Activated T-cell treated with anti-CD3 and anti-CD28 coated beads, Interleukin-2, amount 50 U/mL, for 72 hours (primary cell): ENCODE measurements around the gene SAMD3. TPM values are rescaled to one million over a fixed set of nuclear protein-coding genes. Genes with fewer than 3 reads are reported as not detected.
"Not testable (repeated sequence)": the region's sequence is repeated elsewhere in the genome, so short reads cannot be mapped to it uniquely, and the experiment has no call there.

Source experiments
- ATAC-seq, 2 donors: fragments of 150-1000 bp; cut with Tn5 transposase; replicated peaks in 1 of 2; 2 replicates each; pipeline ENCODE4 v1.10.0; 2021; ENCODE audit warnings: moderate library complexity in 2 of 2, mild to moderate bottlenecking in 1 of 2
- DNase-seq, 2 donors: peaks; one replicate each; pipeline ENCODE4 v3.0.0; 2021 to 2022; ENCODE audit warnings: mixed read lengths in 1 of 2
- H3K27ac Mint-ChIP-seq: one replicate; pipeline ENCODE4 v1.8.0; 2022; ENCODE audit warnings: mild to moderate bottlenecking, moderate library complexity, mixed read lengths
- H3K27me3 Mint-ChIP-seq: one replicate; pipeline ENCODE4 v1.8.0; 2022; ENCODE audit warnings: low read depth, mixed read lengths
- H3K36me3 Mint-ChIP-seq, 2 donors: one replicate each; pipeline ENCODE4 v1.8.0; 2022; ENCODE audit warnings: mixed read lengths in 2 of 2, mild to moderate bottlenecking in 1 of 2; ENCODE audit not compliant: insufficient read depth in 2 of 2
- H3K4me1 Mint-ChIP-seq: one replicate; pipeline ENCODE4 v1.8.0; 2022; ENCODE audit warnings: low read depth, mixed read lengths
- H3K4me3 Mint-ChIP-seq, 2 donors: one replicate each; pipeline ENCODE4 v1.8.0; 2022; ENCODE audit warnings: mild to moderate bottlenecking in 2 of 2, mixed read lengths in 2 of 2, moderate library complexity in 2 of 2
- H3K9me3 Mint-ChIP-seq, 2 donors: one replicate each; pipeline ENCODE4 v1.8.0; 2022; ENCODE audit warnings: mixed read lengths in 2 of 2
- total RNA-seq, 2 donors: library from RNA; stranded (reverse); gene quantifications; one replicate each; pipeline ENCODE4 v1.2.3, GENCODE V29; 2022

Gene SAMD3
- total RNA-seq, 2 donors from 2014 or later: 3.8 to 4.6 TPM

- ATAC-seq: no peak
- Mint-ChIP-seq H3K4me1 (no peaks in the 10 kb centered on the region), H3K36me3 (no peaks in the 10 kb centered on the region), H3K9me3 (peaks cover 0 to 3% of the 10 kb centered on the region in 2 donors), H3K27me3 (no peaks in the 10 kb centered on the region), H3K27ac (no peak overlapping the region), H3K4me3 (no peak overlapping the region)
- DNase-seq: no peak
These were observed 17.5 kb upstream of the SAMD3 start for GRCh38 chr6:130240232-130240631.

GRCh38 chr6:130239755-130240154 lies 17.0 kb upstream of the SAMD3 start:
- no peak overlapping the region for H3K27ac Mint-ChIP-seq
- DNase-seq (no peak), ATAC-seq (no peak)
- no peak overlapping the region for H3K4me3 Mint-ChIP-seq
- H3K9me3 Mint-ChIP-seq: peaks cover 0 to 3% of the 10 kb centered on the region in 2 donors
- no peaks in the 10 kb centered on the region for H3K27me3 Mint-ChIP-seq
- H3K36me3 Mint-ChIP-seq: no peaks in the 10 kb centered on the region
- no peaks in the 10 kb centered on the region for H3K4me1 Mint-ChIP-seq

GRCh38 chr6:130233330-130233729 lies 10.6 kb upstream of the SAMD3 start:
- Mint-ChIP-seq H3K36me3 (no peaks in the 10 kb centered on the region), H3K27me3 (no peaks in the 10 kb centered on the region), H3K9me3 (no peaks in the 10 kb centered on the region), H3K4me3 (no peak overlapping the region), H3K4me1 (no peaks in the 10 kb centered on the region), H3K27ac (no peak overlapping the region)
- ATAC-seq: no peak
- DNase-seq: no peak

- H3K27me3 Mint-ChIP-seq, H3K36me3 Mint-ChIP-seq, H3K9me3 Mint-ChIP-seq, ATAC-seq, H3K4me1 Mint-ChIP-seq, DNase-seq, H3K27ac Mint-ChIP-seq, H3K4me3 Mint-ChIP-seq: not testable (repeated sequence)
These were observed 7.8 kb upstream of the SAMD3 start for GRCh38 chr6:130230531-130230930.

GRCh38 chr6:130229645-130230044 lies 6.9 kb upstream of the SAMD3 start:
- Mint-ChIP-seq H3K36me3 (peaks cover 2 to 3% of the 10 kb centered on the region in 2 donors), H3K4me3 (no peak overlapping the region), H3K27ac (no peak overlapping the region), H3K9me3 (peaks cover 2 to 3% of the 10 kb centered on the region in 2 donors), H3K27me3 (no peaks in the 10 kb centered on the region), H3K4me1 (no peaks in the 10 kb centered on the region)
- ATAC-seq (peak in 1 of 2 donors; percentile 56), DNase-seq (no peak)

GRCh38 chr6:130223508-130223907 lies 757 bp upstream of the SAMD3 start:
- peak; percentile 97 to 98 for ATAC-seq
- H3K9me3 Mint-ChIP-seq: peaks cover 2 to 3% of the 10 kb centered on the region in 2 donors
- peak overlapping the region; percentile 20 to 50 for H3K4me3 Mint-ChIP-seq
- peaks cover 2 to 4% of the 10 kb centered on the region in 2 donors for H3K36me3 Mint-ChIP-seq
- H3K27me3 Mint-ChIP-seq: no peaks in the 10 kb centered on the region
- peak; percentile 62 to 64 for DNase-seq
- no peak overlapping the region for H3K27ac Mint-ChIP-seq
- peaks cover 26% of the 10 kb centered on the region for H3K4me1 Mint-ChIP-seq

GRCh38 chr6:130218134-130218533 lies 4.6 kb downstream of the SAMD3 start:
- no peak for DNase-seq
- peak overlapping the region in 1 of 2 donors; percentile 64 for H3K4me3 Mint-ChIP-seq
- H3K4me1 Mint-ChIP-seq: peaks cover 50% of the 10 kb centered on the region
- no peaks in the 10 kb centered on the region for H3K27me3 Mint-ChIP-seq
- H3K27ac Mint-ChIP-seq: peak overlapping the region; percentile 73
- ATAC-seq: no peak
- H3K9me3 Mint-ChIP-seq: no peaks in the 10 kb centered on the region
- H3K36me3 Mint-ChIP-seq: no peaks in the 10 kb centered on the region

- Mint-ChIP-seq H3K4me1 (peaks cover 51% of the 10 kb centered on the region), H3K27me3 (no peaks in the 10 kb centered on the region), H3K27ac (no peak overlapping the region), H3K4me3 (peak overlapping the region in 1 of 2 donors; percentile 37), H3K36me3 (peaks cover 0 to 2% of the 10 kb centered on the region in 2 donors), H3K9me3 (no peaks in the 10 kb centered on the region)
- ATAC-seq: no peak
- DNase-seq: no peak
These were observed 6.1 kb downstream of the SAMD3 start for GRCh38 chr6:130216620-130217019.

GRCh38 chr6:130215526-130215925 lies 7.2 kb downstream of the SAMD3 start:
- H3K9me3 Mint-ChIP-seq: no peaks in the 10 kb centered on the region
- H3K4me3 Mint-ChIP-seq: peak overlapping the region; percentile 64 to 73
- peak overlapping the region; percentile 68 for H3K27ac Mint-ChIP-seq
- DNase-seq (peak; percentile 21 to 22), ATAC-seq (peak; percentile 81 to 85)
- H3K27me3 Mint-ChIP-seq: no peaks in the 10 kb centered on the region
- H3K36me3 Mint-ChIP-seq: peaks cover 0 to 2% of the 10 kb centered on the region in 2 donors
- H3K4me1 Mint-ChIP-seq: peaks cover 60% of the 10 kb centered on the region

GRCh38 chr6:130212215-130212874 lies 10.4 kb downstream of the SAMD3 start:
- Mint-ChIP-seq H3K27me3 (no peaks in the 10 kb centered on the region), H3K27ac (peak overlapping the region; percentile 81), H3K9me3 (no peaks in the 10 kb centered on the region), H3K36me3 (peaks cover 1 to 9% of the 10 kb centered on the region in 2 donors), H3K4me1 (peaks cover 51% of the 10 kb centered on the region), H3K4me3 (peak overlapping the region; percentile 57 to 67)
- ATAC-seq (peak in 1 of 2 donors; percentile 20), DNase-seq (no peak)

GRCh38 chr6:130211691-130212090 lies 11.1 kb downstream of the SAMD3 start:
- H3K4me3 Mint-ChIP-seq: peak overlapping the region; percentile 50 to 67
- peak; percentile 78 for ATAC-seq

GRCh38 chr6:130207979-130208649 lies 14.6 kb downstream of the SAMD3 start:
- H3K4me3 Mint-ChIP-seq: no peak overlapping the region
- no peaks in the 10 kb centered on the region for H3K27me3 Mint-ChIP-seq
- ATAC-seq (no peak), DNase-seq (no peak)
- no peaks in the 10 kb centered on the region for H3K9me3 Mint-ChIP-seq
- peaks cover 40% of the 10 kb centered on the region for H3K4me1 Mint-ChIP-seq
- peaks cover 1 to 9% of the 10 kb centered on the region in 2 donors for H3K36me3 Mint-ChIP-seq
- no peak overlapping the region for H3K27ac Mint-ChIP-seq

More at GRCh38 chr6:130211691-130212090, 11.1 kb downstream of the SAMD3 start:
- H3K9me3 Mint-ChIP-seq: no peaks in the 10 kb centered on the region
- no peak for DNase-seq
- H3K4me1 Mint-ChIP-seq: peaks cover 48% of the 10 kb centered on the region
- peak overlapping the region; percentile 43 for H3K27ac Mint-ChIP-seq
- peaks cover 1 to 9% of the 10 kb centered on the region in 2 donors for H3K36me3 Mint-ChIP-seq
- no peaks in the 10 kb centered on the region for H3K27me3 Mint-ChIP-seq

- Mint-ChIP-seq H3K27ac (peak overlapping the region; percentile 34), H3K9me3 (no peaks in the 10 kb centered on the region)
- DNase-seq: no peak
These were observed 16.3 kb downstream of the SAMD3 start for GRCh38 chr6:130206479-130206878.

More at GRCh38 chr6:130206479-130206878, 16.3 kb downstream of the SAMD3 start:
- Mint-ChIP-seq H3K4me1 (peaks cover 30% of the 10 kb centered on the region), H3K27me3 (no peaks in the 10 kb centered on the region), H3K36me3 (peaks cover 1 to 6% of the 10 kb centered on the region in 2 donors), H3K4me3 (no peak overlapping the region)
- no peak for ATAC-seq
